Left colon (tissue), 2 donors: ENCODE data around the gene PMM2. TPM values are rescaled to one million over a fixed set of nuclear protein-coding genes. Genes with fewer than 3 reads are reported as not detected.
"Not testable (repeated sequence)": the region's sequence is repeated elsewhere in the genome, so short reads cannot be mapped to it uniquely, and the experiment has no call there.

ENCODE experiments used
- ATAC-seq: fragments of 200-7000 bp; cut with Tn5 transposase; one replicate; pipeline ENCODE4 v1.9.1; 2020; ENCODE audit warnings: mild to moderate bottlenecking, moderate library complexity
- DNase-seq, 2 donors: peaks; one replicate each; pipeline ENCODE4 v3.0.0-alpha.2; 2020
- intact Hi-C, 2 donors: fragments of 100-400 bp; cut with DNase I in 1 of 2; cut with micrococcal nuclease in 1 of 2; formaldehyde crosslinking; loops; one replicate each; pipeline versions ENCODE4 v1.11.2 to v1.14.0; 2022; cut with DNase I, micrococcal nuclease
- long read RNA-seq: library from polyadenylated mRNA; unstranded; transcript quantifications from one replicate; pipeline ENCODE4 v2.0.0, GENCODE V29; 2021
- total RNA-seq, 2 donors: library from RNA; stranded (reverse); fragmentation: NEBNext Ultra II Directional; extraction: Animal tissue kit (Norgen Biotek cat#: 25700); gene quantifications; one replicate each; pipeline ENCODE4 v1.2.1, GENCODE V29; 2021
- donor health status: DM: no; HTN: no; CAD: no.
- donor health status: DM: yes; HTN: yes; CAD: no.

The PMM2 gene
- 10 to 100 TPM; 55.1 to 92.4 TPM for total RNA-seq
- long read RNA-seq, transcript PMM2-201 (8 exons, 2,313 nt): major isoform, 84 of 122 reads
- long read RNA-seq, partial matches to known transcripts: 8 of 122 reads
- long read RNA-seq, other reads (novel, unspliced or antisense): 25 of 122 reads

- ATAC-seq (peak; percentile 92), DNase-seq (peak; percentile 96 to 98)
- intact Hi-C loops: loop anchor here in 1 of 2 donors (10.0 kb wide), 2 partner anchors 123 to 223 kb away; partner anchors contain the start of gene ABAT
These were observed at the start of gene PMM2, which contains the start of gene TMEM186 for GRCh38 chr16:8797364-8798173. Gene PMM2, plus strand, starts transcription at chr16:8797839. Its CDS starts 44 bp downstream, at chr16:8797883. Gene TMEM186, minus strand, starts transcription at chr16:8797639. Its CDS starts 25 bp downstream, at chr16:8797614.

- intact Hi-C loops, ATAC-seq, DNase-seq: not testable (repeated sequence)
These were observed 48.7 kb upstream of the PMM2 start for GRCh38 chr16:8748944-8749343.

- DNase-seq (no peak), ATAC-seq (no peak)
- intact Hi-C loops: no loop called here
These were observed 45.9 kb upstream of the PMM2 start for GRCh38 chr16:8751481-8752311.

GRCh38 chr16:8752706-8753105 lies 44.9 kb upstream of the PMM2 start:
- no peak for ATAC-seq
- intact Hi-C loops: no loop called here
- DNase-seq: no peak

- ATAC-seq (no peak), DNase-seq (no peak)
- intact Hi-C loops: no loop called here
These were observed 44.1 kb upstream of the PMM2 start for GRCh38 chr16:8753416-8754054.

GRCh38 chr16:8756755-8757154 lies 40.9 kb upstream of the PMM2 start:
- no peak for ATAC-seq
- peak in 1 of 2 donors; percentile 5 for DNase-seq
- intact Hi-C loops: no loop called here

GRCh38 chr16:8758022-8758421 lies 39.6 kb upstream of the PMM2 start:
- intact Hi-C loops: no loop called here
- no peak for ATAC-seq
- no peak for DNase-seq

GRCh38 chr16:8760021-8760420 lies 37.6 kb upstream of the PMM2 start:
- intact Hi-C loops: no loop called here
- no peak for DNase-seq
- ATAC-seq: no peak

- ATAC-seq (no peak), DNase-seq (no peak)
- intact Hi-C loops: no loop called here
These were observed 36.6 kb upstream of the PMM2 start for GRCh38 chr16:8761078-8761477.

GRCh38 chr16:8762254-8762653 lies 35.4 kb upstream of the PMM2 start:
- intact Hi-C loops: no loop called here
- ATAC-seq: no peak
- DNase-seq: no peak

GRCh38 chr16:8763083-8763482 lies 34.6 kb upstream of the PMM2 start:
- no peak for ATAC-seq
- no peak for DNase-seq
- intact Hi-C loops: no loop called here

GRCh38 chr16:8763899-8764298 lies 33.7 kb upstream of the PMM2 start:
- ATAC-seq (no peak), DNase-seq (no peak)
- intact Hi-C loops: no loop called here

GRCh38 chr16:8764525-8765250 lies 33.0 kb upstream of the PMM2 start:
- DNase-seq: no peak
- no peak for ATAC-seq
- intact Hi-C loops: no loop called here

GRCh38 chr16:8767176-8767575 lies 30.5 kb upstream of the PMM2 start:
- DNase-seq: no peak
- no peak for ATAC-seq
- intact Hi-C loops: no loop called here

- intact Hi-C loops: no loop called here
- ATAC-seq (no peak), DNase-seq (no peak)
These were observed 29.4 kb upstream of the PMM2 start for GRCh38 chr16:8768283-8768682.

GRCh38 chr16:8768692-8769091 lies 28.9 kb upstream of the PMM2 start:
- intact Hi-C loops: no loop called here
- DNase-seq (no peak), ATAC-seq (no peak)

GRCh38 chr16:8773537-8773936 lies 24.1 kb upstream of the PMM2 start:
- intact Hi-C loops: no loop called here
- DNase-seq (no peak), ATAC-seq (no peak)

GRCh38 chr16:8774208-8774607 lies 23.4 kb upstream of the PMM2 start:
- intact Hi-C loops: no loop called here
- peak; percentile 93 for ATAC-seq
- DNase-seq: no peak

- intact Hi-C loops: no loop called here
- ATAC-seq (no peak), DNase-seq (no peak)
These were observed 22.3 kb upstream of the PMM2 start for GRCh38 chr16:8775359-8775758.
